ENCODE results near the gene HMCN2.

DNA sequence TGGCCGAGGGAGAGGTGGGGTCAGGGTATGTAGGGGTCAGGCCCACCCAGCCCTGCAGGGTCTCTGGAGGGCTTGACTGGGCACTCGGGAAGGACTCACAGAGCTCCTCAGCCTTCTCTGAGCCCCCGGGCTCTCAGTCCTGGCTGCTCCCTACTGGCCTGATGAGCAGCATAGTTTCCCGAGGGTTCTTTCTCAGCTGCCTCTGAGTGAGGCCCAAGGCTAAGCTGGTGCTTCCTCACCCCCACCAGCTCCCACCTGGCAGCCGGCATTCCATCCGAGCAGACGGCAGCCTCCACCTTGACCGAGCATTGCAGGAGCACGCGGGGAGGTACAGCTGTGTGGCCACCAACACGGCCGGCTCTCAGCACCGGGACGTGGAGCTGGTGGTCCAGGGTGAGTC is 56.0 kb downstream of the HMCN2 start:
- TF ChIP-seq FOXA1 (IDR thresholded peaks at IDR 0.05), result no peak
- TF ChIP-seq, protein P1, sequence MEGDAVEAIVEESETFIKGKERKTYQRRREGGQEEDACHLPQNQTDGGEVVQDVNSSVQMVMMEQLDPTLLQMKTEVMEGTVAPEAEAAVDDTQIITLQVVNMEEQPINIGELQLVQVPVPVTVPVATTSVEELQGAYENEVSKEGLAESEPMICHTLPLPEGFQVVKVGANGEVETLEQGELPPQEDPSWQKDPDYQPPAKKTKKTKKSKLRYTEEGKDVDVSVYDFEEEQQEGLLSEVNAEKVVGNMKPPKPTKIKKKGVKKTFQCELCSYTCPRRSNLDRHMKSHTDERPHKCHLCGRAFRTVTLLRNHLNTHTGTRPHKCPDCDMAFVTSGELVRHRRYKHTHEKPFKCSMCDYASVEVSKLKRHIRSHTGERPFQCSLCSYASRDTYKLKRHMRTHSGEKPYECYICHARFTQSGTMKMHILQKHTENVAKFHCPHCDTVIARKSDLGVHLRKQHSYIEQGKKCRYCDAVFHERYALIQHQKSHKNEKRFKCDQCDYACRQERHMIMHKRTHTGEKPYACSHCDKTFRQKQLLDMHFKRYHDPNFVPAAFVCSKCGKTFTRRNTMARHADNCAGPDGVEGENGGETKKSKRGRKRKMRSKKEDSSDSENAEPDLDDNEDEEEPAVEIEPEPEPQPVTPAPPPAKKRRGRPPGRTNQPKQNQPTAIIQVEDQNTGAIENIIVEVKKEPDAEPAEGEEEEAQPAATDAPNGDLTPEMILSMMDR (IDR thresholded peaks at IDR 0.05; ENCODE audit: low read depth, low read length, missing input control), result no peak

Data from liver (tissue), 2 donors.